ENCODE results near the gene GOLGA8J. TPM values are rescaled to one million over a fixed set of nuclear protein-coding genes. Genes with fewer than 3 reads are reported as not detected.
"Not testable (repeated sequence)": the region's sequence is repeated elsewhere in the genome, so short reads cannot be mapped to it uniquely, and the experiment has no call there.

GOLGA8J gene
- total RNA-seq, 1 donor from 2014 or later = not detected

- DNase-seq; H3K4me3 Mint-ChIP-seq; H3K27me3 Mint-ChIP-seq; intact Hi-C loops (cut with micrococcal nuclease); H3K9me3 Mint-ChIP-seq; H3K36me3 Mint-ChIP-seq (ENCODE audit: low read depth); H3K27ac Mint-ChIP-seq; H3K4me1 Mint-ChIP-seq: not testable (repeated sequence)
Measured at GRCh38 chr15:30134751-30135150, 52.0 kb downstream of the GOLGA8J start, which contains the start of gene GOLGA8T. Gene GOLGA8T (plus strand): TSS chr15:30135051. CDS start chr15:30135149, 98 bp downstream.

Other genes starting within 250 kb of the GOLGA8J start
- not detected in 2 replicates for gene GOLGA8T, start 52.1 kb downstream of the GOLGA8J start, total RNA-seq